GM19324 (cell line): ENCODE data around the gene PTX4.

Experiments
- ATAC-seq: cut with Tn5 transposase; IDR thresholded peaks from one replicate; pipeline ENCODE4 v1.9.1; 2021; ENCODE audit warnings: mild to moderate bottlenecking, moderate library complexity; ENCODE audit not compliant: unreplicated experiment, low FRiP score

PTX4 gene

DNA sequence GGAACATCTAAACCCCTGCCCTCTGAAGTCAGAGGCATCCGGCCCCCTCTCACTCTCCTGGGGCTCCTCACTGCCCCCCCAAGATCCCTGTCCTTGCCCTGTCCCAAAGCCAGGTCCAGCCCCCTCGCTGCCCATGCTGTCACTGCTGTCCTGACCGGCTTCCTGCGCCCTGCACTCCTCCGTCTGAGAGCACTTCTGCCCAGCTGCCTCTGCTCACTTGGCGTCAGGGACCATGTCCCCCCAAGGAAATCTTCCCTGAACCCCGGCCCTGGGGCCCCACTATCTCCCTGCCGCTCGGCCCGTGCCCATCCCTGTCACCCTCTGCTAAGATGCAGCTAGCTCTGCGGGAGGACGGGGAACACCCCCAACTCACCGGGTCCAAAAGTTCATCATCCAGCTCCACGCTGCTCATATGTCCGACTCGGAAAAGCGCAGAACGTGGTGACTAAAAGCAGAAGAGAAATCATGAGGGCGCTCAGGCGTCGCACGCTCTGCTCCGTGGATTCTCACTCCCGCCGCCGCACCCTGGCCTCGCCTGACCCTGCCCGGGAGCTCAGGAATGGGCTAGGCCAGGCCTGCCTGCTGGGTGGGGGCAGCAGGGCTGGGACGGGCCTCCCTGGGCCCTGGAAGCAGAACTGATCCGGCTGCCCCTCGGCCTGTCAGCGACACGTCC is 23.7 kb downstream of the PTX4 start:
- ATAC-seq: no peak

DNA sequence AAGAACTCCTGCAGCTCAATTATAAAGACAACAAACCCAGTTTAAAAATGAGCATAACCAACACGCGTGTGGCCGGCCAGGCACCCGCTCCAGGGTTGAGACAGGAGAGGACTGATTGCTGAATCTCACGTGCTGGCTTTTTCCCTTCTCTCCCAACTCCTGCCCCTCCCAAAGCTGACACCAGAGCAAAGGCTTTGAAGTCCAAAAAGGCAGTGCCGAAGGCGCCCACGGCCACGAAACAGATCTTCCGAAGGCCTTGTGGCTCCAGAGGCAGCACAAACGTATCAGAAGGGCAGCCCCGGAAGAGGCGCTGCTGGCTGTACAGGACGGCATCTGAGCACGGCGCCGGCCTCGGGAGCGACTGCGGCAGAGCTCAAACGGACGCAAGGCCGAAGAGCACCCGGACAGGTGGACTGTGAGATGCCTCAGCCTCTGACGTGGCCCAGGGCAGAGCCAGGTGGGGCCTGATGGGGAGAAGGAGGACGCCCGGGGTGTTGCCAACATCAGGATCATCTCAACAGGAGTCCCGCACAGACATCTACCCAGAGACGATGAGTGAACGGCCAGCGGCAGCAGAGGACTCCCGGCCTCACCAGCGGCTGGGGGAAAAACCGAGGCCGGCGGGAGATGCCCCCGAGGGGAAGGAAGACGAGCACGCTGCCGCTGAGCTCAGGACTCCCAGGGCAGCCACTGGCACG is 24.4 kb downstream of the PTX4 start:
- no peak for ATAC-seq

DNA sequence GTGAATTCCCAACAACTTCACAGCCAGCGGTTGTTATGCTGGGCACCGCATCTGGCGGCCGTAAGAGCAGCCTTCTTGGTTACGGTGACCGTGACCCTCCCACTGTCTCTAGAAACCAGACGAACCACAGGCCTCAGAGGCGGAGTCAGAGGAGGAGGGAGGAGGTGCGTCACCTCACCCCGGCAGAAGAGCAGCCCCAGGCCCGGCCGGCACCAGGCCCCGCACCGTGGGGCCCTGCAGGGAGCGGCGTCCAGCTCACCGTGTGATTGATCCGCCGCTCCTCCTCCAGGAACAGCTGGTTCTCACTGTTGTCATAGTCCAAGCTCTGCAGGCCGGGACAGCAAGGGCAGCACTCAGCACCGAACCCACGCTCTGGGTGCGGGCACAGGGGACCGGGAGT is 27.6 kb downstream of the PTX4 start:
- ATAC-seq: no peak

DNA sequence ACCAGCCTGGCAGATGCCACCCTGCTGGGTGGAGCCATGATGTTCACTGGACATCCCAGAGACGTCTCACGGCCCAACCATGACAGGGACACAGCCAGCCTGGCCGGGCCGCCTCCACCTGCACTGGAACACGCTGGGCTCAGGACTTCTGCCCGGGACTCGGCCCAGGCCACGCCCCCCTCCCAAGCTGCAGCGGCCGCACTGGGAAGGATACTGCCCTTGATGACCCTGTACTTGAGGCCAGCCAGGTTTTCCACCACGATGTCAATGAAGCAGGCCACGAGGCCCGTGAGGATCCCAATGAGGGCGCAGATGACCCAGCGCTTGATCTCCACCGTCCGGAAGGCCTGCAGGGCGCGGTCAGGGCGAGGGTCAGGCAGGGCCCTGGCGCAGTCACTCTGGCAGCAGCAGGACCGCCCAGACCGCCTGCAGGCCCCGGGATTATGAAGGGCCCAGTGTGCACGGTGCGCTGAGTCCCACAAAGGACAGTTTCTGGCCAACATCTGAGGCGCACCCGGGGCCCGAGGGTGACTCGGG is 28.1 kb downstream of the PTX4 start:
- no peak for ATAC-seq

DNA sequence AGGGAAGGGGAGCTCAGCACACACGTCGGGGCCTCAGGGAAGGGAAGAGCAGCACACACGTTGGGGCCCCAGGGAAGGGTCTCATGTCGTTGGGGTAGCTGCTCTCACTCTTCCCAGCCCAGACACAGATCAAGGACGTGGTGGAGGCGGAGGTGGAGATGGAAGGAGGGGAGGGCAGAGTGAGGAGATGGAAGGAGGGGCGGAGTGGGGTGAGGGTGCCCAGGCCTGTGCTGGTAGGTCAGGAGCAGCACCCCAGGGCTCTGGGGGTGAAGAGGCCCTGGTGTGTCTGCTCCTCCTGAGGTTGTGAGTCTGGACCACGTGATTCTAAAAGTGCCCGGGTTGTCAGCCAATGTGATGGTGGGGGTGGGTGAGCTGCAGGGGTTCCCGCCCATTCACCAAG is 28.8 kb downstream of the PTX4 start:
- no peak for ATAC-seq

DNA sequence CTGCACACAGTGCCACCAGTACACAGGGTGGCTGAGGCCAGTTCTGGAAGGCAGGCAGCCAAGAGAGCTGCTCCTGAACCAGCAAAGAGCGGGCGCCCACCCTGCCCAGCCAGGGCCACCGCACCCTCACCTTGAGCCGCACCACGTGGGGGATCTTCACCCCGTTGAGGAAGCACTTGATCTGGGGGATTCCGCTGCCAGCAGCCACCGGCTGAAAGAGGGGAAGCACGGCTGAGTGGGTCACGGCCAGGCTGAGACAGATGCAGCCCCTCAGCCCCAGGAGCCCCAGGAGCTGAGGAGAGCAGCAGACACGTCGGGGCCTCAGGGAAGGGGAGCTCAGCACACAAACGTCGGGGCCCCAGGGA is 29.8 kb downstream of the PTX4 start:
- ATAC-seq: no peak

DNA sequence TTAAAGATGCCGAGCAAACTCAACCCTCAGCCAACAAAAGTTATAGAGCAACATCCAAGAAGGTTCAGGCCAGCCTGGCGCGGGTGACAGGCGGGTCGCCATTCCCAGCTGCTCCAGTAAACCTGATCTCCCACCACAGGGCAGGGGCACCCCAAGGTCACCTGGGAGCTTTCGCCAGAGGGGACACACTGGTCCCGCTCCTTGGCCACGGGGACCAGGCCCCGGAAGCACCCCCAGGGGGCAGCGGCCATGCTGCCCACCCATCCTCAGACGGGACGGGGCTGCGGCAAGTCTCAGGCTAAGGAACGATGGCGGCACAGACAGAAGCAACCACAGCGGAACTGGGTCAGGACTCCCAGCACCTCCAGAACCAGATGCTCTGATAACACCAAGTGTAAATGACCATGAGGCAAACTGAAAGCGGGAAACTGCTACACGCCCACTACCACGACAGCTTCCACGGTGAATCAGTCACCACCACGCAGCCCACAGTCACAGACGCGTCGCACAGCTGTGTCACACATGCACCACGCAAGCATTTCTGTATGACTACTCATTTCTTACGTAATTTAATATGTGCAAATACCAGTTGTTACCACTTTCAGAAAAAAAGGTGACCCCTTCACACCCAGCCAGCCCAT is 30.3 kb downstream of the PTX4 start:
- no peak for ATAC-seq

DNA sequence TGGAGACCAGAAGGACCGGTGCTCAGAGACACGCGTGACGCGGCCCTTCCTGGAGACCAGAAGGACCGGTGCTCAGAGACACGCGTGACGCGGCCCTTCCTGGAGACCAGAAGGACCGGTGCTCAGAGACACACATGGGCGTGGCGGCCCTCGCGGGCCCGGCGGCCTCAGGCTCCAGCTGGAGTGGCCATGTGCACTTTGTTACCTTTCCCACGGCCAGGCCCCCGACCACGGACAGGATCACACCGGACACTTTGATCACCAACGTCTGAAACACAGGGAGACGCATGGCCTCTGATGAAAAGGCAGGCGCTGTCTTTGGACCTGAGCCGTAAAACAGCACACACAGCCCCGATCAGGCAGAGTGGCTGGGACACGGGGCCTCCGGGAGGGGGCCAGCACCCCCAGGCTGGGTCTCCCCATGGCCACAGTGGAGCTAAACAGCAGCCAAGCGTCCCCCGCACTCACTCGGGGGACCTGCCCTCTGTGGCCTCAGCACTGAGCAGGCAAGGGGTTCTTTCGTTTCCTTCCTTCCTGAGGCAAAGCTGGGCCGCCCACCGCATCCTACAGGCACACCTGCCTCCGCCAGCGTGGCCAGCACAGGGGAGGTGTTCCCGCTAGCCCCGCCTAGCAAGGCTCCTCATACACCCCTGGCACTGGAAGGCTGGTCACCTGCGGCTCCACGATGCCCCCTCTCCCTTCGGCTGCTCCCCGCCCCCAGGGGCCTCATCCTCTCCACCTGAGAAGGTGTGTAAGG is 31.1 kb downstream of the PTX4 start:
- no peak for ATAC-seq

DNA sequence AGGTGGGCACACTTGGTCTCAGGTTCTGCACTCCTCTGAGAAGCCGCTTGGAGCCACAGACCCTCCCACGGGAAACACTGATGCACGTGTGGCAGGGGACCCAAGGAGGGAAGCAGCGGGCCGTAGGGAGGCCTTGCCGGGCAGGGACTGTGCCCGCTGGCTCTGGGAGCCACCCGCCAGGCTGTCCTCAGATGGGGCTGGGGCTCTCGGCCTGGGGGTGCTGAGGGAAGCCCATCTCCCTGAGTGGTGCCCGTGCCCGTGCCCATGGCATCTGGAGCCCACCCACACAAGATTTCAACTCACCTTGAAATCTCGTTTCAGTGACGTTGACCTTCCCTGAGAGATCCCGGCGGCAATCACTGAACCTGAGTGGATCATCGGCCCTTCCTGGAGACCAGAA is 31.8 kb downstream of the PTX4 start:
- no peak for ATAC-seq

DNA sequence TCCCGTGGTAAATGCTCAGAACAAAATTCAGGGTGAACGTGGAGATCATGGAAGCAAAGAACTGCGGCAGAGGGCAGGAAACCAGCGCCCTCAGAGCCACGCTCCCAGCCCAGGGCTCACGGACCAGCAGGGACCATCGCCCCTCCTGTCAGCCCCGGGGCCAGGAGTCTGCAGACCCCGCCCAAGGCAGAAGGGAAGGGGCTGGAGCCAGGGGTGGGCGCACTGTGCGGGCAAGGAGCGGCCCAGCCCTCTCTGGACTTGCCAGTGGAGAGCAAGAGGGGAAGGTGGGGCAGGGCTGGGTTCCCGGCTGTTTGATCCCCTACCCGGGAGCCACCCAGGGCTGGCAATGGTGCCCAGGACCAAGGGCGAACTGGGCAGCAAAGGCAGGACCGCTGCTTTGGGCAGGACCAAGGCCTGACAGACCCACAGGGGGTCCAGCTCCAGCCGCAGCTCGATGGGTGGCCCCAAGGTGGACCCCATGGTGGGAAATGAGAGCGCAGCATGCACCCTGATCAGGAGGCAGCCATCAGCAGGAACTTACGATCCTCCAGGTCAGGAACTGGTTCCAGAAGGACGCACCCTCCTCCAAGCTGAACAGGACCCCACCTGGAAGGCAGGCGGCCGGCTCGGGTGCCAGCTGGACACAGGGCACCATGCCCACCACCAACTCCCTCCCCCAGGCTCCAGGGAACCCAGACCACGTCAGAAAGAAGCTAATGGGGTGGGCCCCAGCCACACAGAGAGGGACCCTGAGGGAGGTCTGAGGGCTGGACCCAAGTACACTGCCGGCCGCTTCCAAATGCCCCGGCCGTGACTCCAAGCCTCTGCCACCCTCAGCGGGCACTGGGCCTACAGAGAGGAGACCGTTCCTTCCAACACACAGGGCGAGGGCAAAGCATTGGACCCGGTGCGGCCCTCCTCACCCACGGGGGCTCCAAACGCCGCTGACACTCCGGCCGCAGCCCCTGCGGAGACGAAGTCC is 33.3 kb downstream of the PTX4 start:
- ATAC-seq: no peak

DNA sequence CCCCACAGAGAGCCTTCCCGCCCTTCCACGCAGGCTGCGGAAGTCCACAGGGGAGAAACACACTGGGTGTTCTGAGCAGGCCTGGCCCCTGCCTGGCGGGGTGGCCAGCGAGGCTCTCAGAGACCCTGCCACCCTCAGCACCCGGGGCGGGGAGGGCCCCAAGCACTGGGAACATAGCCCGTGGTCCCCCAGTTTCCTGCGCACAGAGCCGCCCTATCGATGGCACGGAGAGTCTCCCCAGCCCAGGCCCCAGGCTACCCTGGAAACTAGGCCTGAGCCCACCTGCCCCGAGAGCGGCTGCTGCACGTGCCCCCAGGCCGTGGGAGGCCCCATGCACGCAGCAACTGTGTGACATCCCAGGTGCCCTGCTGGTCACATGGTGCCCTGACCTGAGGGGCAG is 34.2 kb downstream of the PTX4 start:
- no peak for ATAC-seq

DNA sequence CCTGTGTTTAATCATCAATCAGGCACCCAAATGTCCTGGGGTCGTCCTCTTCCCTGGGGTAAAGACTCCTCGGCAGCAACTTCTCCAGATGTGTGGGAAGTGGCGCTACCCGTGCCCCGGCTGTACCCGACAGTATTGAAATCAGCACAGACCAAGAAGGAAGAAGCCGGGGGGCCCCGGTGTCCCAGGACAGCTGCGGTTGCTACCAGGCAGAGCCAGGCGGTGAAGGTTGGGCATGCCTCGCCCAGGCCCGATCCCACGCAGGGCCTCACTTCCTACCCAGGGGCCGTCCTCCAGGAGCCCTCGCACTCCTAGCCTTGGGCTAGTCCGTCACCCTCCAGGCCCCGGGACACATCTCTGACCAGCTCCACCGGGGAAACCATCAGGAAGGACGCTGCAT is 35.4 kb downstream of the PTX4 start:
- no peak for ATAC-seq

DNA sequence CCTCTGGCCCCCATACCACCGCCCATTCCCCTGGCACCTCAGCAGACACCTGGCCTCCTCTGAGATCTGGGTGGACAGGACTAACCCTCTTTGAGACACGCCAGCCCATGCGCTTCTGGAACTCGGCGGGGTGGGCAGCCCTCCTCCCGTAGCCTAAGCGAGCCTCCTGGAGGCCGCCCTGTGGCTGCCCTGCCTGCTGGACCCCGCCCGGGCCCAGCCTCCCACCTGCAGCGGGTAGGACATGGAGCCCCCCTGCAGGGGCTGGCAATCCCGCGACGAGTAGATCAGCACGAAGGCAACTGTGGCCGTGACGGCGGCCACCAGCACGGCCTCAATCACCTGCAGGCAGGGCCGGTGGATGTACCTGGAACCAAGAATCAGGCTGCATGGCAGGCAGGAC is 36.2 kb downstream of the PTX4 start:
- no peak for ATAC-seq

DNA sequence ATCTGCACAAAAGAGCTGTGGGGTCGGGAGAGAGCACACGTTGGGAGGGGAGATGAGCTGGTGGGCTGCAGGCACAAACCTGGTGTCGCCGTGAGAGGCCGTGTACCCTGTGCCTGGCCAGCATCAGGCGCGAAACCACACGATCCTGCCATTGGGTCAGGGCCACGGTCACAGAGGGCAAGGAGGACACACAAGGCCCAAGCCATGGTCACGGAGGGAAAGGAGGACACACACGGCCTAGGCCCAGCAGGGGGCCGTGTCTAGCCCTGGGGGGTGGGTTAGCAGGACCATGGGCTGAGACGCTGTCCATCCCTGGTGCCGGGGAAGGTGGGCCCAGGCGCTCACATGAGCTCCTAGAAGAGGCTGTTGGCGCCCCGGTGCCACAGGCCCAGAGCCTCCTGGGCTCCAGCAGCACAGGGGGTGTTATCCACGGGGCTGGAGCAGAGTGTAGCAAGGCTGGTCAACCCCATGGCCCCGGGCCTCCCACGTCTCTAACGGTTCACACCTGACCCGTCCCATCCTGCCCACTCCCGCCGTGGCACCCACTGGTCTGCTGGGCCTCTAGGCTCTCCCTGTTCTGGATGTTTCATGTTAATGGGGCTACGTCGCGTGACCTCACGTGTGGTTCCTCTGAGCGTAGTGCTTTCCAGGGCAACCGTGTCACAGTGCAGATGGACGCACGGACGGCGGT is 36.9 kb downstream of the PTX4 start:
- ATAC-seq: no peak

DNA sequence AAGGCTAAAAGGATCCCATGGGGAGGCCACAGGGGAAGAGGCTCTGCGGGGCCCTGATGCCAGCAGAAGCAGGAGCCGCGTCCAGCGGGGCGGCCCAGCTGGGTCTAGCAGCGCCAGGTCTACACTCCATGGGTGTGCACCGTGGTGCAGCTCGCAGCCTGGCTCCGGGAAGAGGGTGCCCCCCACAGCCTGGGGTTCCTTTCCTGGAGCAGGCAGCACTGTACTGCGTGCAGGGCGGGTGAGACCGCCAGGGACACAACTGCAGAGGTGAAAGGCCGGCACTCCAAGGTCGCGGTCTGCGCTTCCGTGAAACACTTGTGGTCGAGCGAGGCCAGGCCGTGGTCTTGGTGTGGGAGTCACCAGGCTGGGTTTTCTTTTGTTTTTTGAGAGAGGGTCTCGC is 37.9 kb downstream of the PTX4 start:
- ATAC-seq: no peak

DNA sequence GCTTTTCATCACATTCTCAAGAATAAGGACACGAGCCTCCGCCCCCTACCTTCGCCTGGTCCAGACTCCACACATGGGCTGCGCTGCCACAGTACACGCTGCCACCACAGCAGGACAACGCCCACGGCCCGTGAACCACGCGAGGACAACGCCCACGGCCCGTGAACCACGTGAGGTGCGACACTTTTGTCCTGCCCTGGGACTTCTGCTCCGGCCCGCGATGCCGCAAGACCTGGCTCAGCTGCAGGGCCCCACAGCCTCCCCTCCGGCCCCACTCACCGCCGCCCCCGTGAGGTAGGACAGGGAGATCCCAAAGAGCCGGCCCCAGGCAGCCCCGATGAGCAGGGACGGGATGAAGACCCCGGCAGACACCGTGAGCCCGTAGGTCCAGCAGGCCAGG is 38.5 kb downstream of the PTX4 start:
- ATAC-seq: no peak

DNA sequence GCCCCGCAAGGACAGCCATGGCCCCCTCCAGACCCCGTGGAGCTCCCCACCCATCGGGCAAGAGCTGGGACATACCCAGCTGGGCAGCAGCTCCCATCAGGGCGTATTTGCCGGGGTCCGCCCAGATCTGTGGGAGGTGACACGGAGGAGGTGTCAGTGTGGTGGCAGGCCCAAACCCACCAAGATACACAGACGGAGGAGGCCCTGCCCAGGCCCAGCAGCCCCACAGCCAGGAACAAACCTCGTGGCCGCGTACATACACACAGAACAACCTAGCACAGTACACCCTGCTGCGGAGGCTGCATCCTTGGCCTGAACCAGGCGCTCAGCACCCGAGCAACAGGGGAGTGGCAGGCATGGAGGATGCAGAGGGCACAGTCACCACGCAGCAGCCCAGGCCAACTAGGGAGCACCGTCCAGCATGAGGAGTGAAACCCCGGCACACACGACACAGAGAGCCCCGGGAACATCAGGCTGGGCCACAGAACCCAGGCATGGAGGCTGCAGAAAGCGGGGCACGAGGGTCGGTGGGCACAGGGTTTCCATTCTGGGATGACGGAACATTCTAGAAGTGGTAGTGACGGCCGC is 39.4 kb downstream of the PTX4 start:
- ATAC-seq: no peak

DNA sequence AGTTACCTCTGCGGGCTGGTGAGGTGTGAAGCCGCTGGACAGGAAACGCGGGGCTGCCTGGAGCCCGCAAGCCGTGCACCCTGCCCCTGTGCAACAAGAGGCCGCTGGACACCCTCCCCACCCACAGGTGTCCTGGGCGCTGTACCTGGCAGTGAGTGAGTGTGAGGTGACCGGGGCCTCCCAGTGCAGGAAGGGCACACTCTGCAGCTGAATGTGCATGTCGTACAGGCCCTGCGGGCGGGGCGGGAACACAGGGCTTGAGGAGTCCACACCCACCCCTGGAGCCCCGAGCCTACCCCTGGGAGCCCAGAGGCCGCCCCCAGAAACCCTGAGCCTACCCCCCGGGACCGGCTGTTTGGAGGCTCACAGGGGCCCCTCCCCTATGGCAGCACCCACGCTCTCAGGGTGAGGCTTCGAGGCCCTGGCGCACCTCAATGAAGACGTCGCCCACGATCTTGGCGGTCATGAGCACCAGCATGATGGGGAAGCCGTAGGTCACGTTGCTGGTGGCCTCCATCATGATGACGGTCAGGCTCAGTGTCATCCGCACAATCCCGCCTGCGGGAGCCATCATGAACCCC is 40.1 kb downstream of the PTX4 start:
- ATAC-seq: no peak

DNA sequence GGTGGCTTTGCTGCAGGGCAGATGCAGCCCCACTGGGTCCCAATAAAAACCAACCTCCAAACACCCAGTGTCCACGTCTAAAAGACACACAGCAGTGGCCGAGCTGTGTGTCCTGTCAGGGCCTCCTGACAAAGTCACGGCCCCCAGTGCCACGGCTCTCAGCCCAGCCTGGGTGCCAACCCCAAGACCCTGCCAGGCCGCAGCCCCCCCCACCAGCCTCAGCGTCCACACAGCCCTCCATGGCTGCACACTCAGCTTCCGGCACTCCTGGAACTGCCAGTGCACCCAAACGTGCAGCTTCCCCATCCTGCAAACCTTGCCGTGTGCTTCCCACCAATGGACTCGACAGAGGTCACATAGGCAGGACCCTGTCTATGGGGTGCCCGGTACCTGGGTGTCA is 40.8 kb downstream of the PTX4 start:
- no peak for ATAC-seq
